HepG2 (cell line): Measurements from ENCODE around the gene EXOC3L4. TPM values are rescaled to one million over a fixed set of nuclear protein-coding genes. Genes with fewer than 3 reads are reported as not detected.

Source experiments
- AKNA ChIP-seq: sonication (generic); formaldehyde crosslinking; IDR thresholded peaks from 2 replicates; pipeline ENCODE4 v1.4.0; 2020; ENCODE audit warnings: missing genetic modification reagents, borderline replicate concordance
- ATF3 ChIP-seq: sonication (generic); formaldehyde crosslinking; IDR thresholded peaks from 2 replicates; pipeline ENCODE4 v1.4.0; 2020; ENCODE audit warnings: missing genetic modification reagents
- ATRX ChIP-seq: sonication (generic); formaldehyde crosslinking; IDR thresholded peaks from 2 replicates; pipeline ENCODE4 v1.4.0; 2020; ENCODE audit warnings: missing genetic modification reagents, borderline replicate concordance
- CC2D1A ChIP-seq: sonication (generic); formaldehyde crosslinking; IDR thresholded peaks from 2 replicates; pipeline ENCODE4 v1.8.1; 2023; ENCODE audit warnings: mild to moderate bottlenecking, missing genetic modification reagents
- HES4 ChIP-seq: sonication (generic); formaldehyde crosslinking; IDR thresholded peaks from 2 replicates; pipeline ENCODE4 v1.9.0; 2021; ENCODE audit warnings: mild to moderate bottlenecking, missing genetic modification reagents, borderline replicate concordance
- HIVEP1 ChIP-seq: sonication (generic); formaldehyde crosslinking; IDR thresholded peaks from 2 replicates; pipeline ENCODE4 v1.4.0; 2020; ENCODE audit warnings: mild to moderate bottlenecking, missing genetic modification reagents
- LCORL ChIP-seq, 2 experiments: fragments of 450-650 bp in 1 of 2; sonication (generic) in 1 of 2; formaldehyde crosslinking in 1 of 2; IDR thresholded peaks; 2 replicates each; pipeline versions ENCODE4 v1.5.0 to v1.6.1; 2017 to 2020; ENCODE audit warnings: antibody characterized with exemption in 1 of 2, missing genetic modification reagents in 1 of 2
- NBN ChIP-seq: fragments of 450-650 bp; conservative IDR thresholded peaks from 2 replicates; pipeline ENCODE4 v1.6.1; 2017
- SMAD1 ChIP-seq: sonication (generic); formaldehyde crosslinking; IDR thresholded peaks from 2 replicates; pipeline ENCODE4 v1.4.0; 2020; ENCODE audit warnings: missing genetic modification reagents, low read depth, mild to moderate bottlenecking, borderline replicate concordance
- SUZ12 ChIP-seq: fragments of 150-350 bp; IDR thresholded peaks from 2 replicates; pipeline ENCODE4 v1.6.1; 2014; ENCODE audit warnings: low read depth, low read length
- ZBTB33 ChIP-seq: sonication (generic); formaldehyde crosslinking; IDR thresholded peaks from 2 replicates; pipeline ENCODE4 v1.4.0; 2020; ENCODE audit warnings: missing genetic modification reagents
- ZFY ChIP-seq: sonication (generic); formaldehyde crosslinking; IDR thresholded peaks from 2 replicates; pipeline ENCODE4 v1.4.0; 2020; ENCODE audit warnings: missing genetic modification reagents
- ZNF414 ChIP-seq: sonication (generic); formaldehyde crosslinking; IDR thresholded peaks from 2 replicates; pipeline ENCODE4 v1.5.0; 2020; ENCODE audit warnings: missing genetic modification reagents
- ZNF577 ChIP-seq: sonication (generic); formaldehyde crosslinking; IDR thresholded peaks from 2 replicates; pipeline ENCODE4 v1.4.0; 2020; ENCODE audit warnings: mild to moderate bottlenecking, low read depth, missing genetic modification reagents, borderline replicate concordance
- ZNF580 ChIP-seq: IDR thresholded peaks from 2 replicates; pipeline ENCODE4 v1.6.1; 2016; ENCODE audit warnings: low read depth, borderline replicate concordance
- ZNF670 ChIP-seq: sonication (generic); formaldehyde crosslinking; IDR thresholded peaks from 2 replicates; pipeline ENCODE4 v1.8.0; 2022; ENCODE audit warnings: mild to moderate bottlenecking, missing genetic modification reagents, borderline replicate concordance
- polyA plus RNA-seq, 8 experiments: library from polyadenylated mRNA; depleted of rRNA in 3 of 8; stranded (reverse) in 7 of 8; unstranded in 1 of 8; fragments of >200 nt; fragmentation: Illumina TruSeq in 4 of 8; extraction: Trizol in 4 of 8; gene quantifications; 2 replicates each; pipeline versions ENCODE4 v1.2.1 to v1.2.3, GENCODE V29; 2011 to 2016; ENCODE audit warnings: low read depth in 4 of 8, missing spikeins in 1 of 8, mixed read lengths in 1 of 8; ENCODE audit not compliant: insufficient read depth in 1 of 8
- total RNA-seq, 5 experiments: library from RNA; depleted of rRNA; stranded (reverse); fragments of >200 nt; fragmentation: Illumina TruSeq; extraction: Trizol; gene quantifications; 2 replicates each; pipeline ENCODE4 v1.2.3, GENCODE V29; 2016; ENCODE audit warnings: low read depth in 1 of 5

EXOC3L4 gene
- total and polyA plus RNA-seq, 2 of the 13 experiments (the other 11 are each of a cell fraction or from before 2014, with no cell fraction given): 11.8 to 27.0 TPM

GRCh38 chr14:103058164-103059055, 36.1 kb upstream of the EXOC3L4 start (continued):
- TF ChIP-seq CC2D1A (CRISPR knock-in tag) (no peak), SUZ12 (no peak), ZNF670 (CRISPR knock-in tag) (peak; percentile 46; the same call in 1 of the 2 replicates), ZBTB33 (CRISPR knock-in tag) (no peak), AKNA (CRISPR knock-in tag) (no peak), ZNF580 (no peak), ZFY (CRISPR knock-in tag) (0 out of 2 replicates have a peak, but pooled peaks have one; percentile 49), ZNF577 (CRISPR knock-in tag) (no peak), SMAD1 (no peak), ATF3 (CRISPR knock-in tag) (no peak), LCORL (IDR thresholded peaks at IDR 0.05) (no peak), LCORL (CRISPR knock-in tag; IDR thresholded peaks at IDR 0.05) (peak; percentile 60; the same call in 1 of the 2 replicates), NBN (no peak), HIVEP1 (no peak), ZNF414 (CRISPR knock-in tag) (no peak), ATRX (CRISPR knock-in tag) (no peak), HES4 (CRISPR knock-in tag) (no peak)
